KG1 (cell line): ENCODE results near the gene ABHD17C.

Source experiments
- DNase-seq: peaks from one replicate; lab custom pipeline; 2025; lab: John Stamatoyannopoulos, UW

ABHD17C gene

GRCh38 chr15:80764535-80764934 lies 69.4 kb downstream of the ABHD17C start:
- no peak for DNase-seq

GRCh38 chr15:80766275-80766674 lies 71.2 kb downstream of the ABHD17C start:
- DNase-seq, result no peak

- no peak for DNase-seq
Observed at GRCh38 chr15:80768158-80768557, 73.0 kb downstream of the ABHD17C start.

GRCh38 chr15:80769153-80769828 lies 74.2 kb downstream of the ABHD17C start:
- no peak for DNase-seq

GRCh38 chr15:80769829-80770705 lies 75.0 kb downstream of the ABHD17C start:
- no peak for DNase-seq

GRCh38 chr15:80773122-80773551 lies 78.0 kb downstream of the ABHD17C start:
- DNase-seq, result no peak

GRCh38 chr15:80773792-80774352 lies 78.8 kb downstream of the ABHD17C start:
- no peak for DNase-seq

- DNase-seq, result no peak
Observed at GRCh38 chr15:80774486-80774885, 79.4 kb downstream of the ABHD17C start.

GRCh38 chr15:80775338-80775737 lies 80.2 kb downstream of the ABHD17C start:
- DNase-seq, result no peak

GRCh38 chr15:80776420-80777045 lies 81.4 kb downstream of the ABHD17C start:
- peak; percentile 45 for DNase-seq

- no peak for DNase-seq
Observed at GRCh38 chr15:80777137-80777536, 82.0 kb downstream of the ABHD17C start.

GRCh38 chr15:80777826-80778620 lies 82.9 kb downstream of the ABHD17C start:
- no peak for DNase-seq

GRCh38 chr15:80778621-80778963 lies 83.5 kb downstream of the ABHD17C start:
- no peak for DNase-seq

- DNase-seq, result no peak
Observed at GRCh38 chr15:80778964-80779657, 84.0 kb downstream of the ABHD17C start, which contains the start of gene CEMIP. Gene CEMIP (plus strand): TSS chr15:80779370. CDS start chr15:80873880, 94,510 bp downstream.

- no peak for DNase-seq
Observed at GRCh38 chr15:80779658-80780415, 84.7 kb downstream of the ABHD17C start.

- no peak for DNase-seq
Observed at GRCh38 chr15:80780416-80781221, 85.5 kb downstream of the ABHD17C start.

GRCh38 chr15:80783260-80783659 lies 88.2 kb downstream of the ABHD17C start:
- no peak for DNase-seq

GRCh38 chr15:80785335-80785734 lies 90.2 kb downstream of the ABHD17C start:
- DNase-seq, result no peak

- no peak for DNase-seq
Observed at GRCh38 chr15:80785811-80786354, 90.8 kb downstream of the ABHD17C start.
